Measurements from ENCODE around the gene MYMK. TPM values are rescaled to one million over a fixed set of nuclear protein-coding genes. Genes with fewer than 3 reads are reported as not detected.

MYMK gene
- total RNA-seq, 4 donors from 2014 or later: not detected

DNA sequence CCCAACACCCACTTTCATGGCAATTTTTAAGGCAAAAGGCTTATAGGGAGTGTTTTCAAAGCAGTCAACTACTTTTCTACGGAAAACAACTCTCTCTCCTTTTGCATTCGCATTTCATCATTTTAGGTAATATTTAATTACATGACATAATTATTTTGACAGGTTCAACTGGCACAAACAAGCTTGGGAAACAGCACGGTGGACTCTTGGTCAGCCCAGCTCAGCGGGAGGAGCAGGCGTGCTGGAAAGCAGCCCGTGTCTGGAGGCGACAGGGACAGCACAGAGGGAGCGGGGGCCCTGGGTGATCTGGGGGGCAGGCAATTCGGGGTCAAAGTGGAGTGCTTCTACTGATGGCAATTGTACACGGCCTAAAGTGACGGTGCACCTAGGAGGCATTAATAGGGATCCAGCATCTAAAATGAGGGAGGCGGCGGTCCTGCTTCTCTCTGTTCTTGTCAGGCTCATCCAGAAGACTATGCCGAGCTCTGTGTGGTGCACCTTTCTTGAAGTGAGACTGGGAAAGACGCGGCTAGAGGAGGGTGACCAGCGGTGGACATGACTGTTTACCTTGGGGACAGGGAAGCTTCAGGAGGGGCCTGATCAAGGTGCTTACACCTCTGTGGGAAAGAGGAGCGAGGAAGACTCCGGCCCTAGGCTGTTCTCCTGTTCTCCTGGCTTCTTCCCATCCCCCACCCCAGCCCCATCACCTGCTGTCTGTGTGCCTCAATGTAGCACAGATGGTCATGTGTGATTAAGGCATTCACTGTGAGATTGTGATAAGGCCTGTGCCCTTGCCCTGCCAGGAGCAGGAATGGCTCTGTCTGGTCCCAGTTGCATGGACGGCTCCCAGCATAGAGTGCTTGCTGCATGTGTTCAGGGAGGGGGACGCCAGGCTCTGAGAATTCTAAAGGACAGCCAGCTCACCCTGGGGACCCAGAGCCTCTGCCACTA, 3.4 kb downstream of the MYMK start:
- H3K4me1 ChIP-seq: no peaks in the 10 kb centered on the region
- ATAC-seq: no peak
- no peaks in the 10 kb centered on the region for H3K36me3 ChIP-seq
- H3K4me3 ChIP-seq: no peak overlapping the region
- in situ Hi-C loops (cut with MboI; ENCODE audit: low sequenced_read_pairs in 4 of 4): no loop called here
- intact Hi-C loops (cut with DNase I; ENCODE audit: low total_unique reads): no loop called here
- TF ChIP-seq, protein P1, sequence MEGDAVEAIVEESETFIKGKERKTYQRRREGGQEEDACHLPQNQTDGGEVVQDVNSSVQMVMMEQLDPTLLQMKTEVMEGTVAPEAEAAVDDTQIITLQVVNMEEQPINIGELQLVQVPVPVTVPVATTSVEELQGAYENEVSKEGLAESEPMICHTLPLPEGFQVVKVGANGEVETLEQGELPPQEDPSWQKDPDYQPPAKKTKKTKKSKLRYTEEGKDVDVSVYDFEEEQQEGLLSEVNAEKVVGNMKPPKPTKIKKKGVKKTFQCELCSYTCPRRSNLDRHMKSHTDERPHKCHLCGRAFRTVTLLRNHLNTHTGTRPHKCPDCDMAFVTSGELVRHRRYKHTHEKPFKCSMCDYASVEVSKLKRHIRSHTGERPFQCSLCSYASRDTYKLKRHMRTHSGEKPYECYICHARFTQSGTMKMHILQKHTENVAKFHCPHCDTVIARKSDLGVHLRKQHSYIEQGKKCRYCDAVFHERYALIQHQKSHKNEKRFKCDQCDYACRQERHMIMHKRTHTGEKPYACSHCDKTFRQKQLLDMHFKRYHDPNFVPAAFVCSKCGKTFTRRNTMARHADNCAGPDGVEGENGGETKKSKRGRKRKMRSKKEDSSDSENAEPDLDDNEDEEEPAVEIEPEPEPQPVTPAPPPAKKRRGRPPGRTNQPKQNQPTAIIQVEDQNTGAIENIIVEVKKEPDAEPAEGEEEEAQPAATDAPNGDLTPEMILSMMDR (IDR thresholded peaks at IDR 0.05 in 4 of 5, conservative IDR thresholded peaks at IDR 0.05 in 1 of 5): no peak
- no peak for TF ChIP-seq POLR2A (IDR thresholded peaks at IDR 0.05)
- H3K27me3 ChIP-seq: peaks cover 0 to 2% (median 0%) of the 10 kb centered on the region in 3 donors
- no peak overlapping the region for H3K27ac ChIP-seq
- no peaks in the 10 kb centered on the region for H3K9me3 ChIP-seq
- DNase-seq: no peak

DNA sequence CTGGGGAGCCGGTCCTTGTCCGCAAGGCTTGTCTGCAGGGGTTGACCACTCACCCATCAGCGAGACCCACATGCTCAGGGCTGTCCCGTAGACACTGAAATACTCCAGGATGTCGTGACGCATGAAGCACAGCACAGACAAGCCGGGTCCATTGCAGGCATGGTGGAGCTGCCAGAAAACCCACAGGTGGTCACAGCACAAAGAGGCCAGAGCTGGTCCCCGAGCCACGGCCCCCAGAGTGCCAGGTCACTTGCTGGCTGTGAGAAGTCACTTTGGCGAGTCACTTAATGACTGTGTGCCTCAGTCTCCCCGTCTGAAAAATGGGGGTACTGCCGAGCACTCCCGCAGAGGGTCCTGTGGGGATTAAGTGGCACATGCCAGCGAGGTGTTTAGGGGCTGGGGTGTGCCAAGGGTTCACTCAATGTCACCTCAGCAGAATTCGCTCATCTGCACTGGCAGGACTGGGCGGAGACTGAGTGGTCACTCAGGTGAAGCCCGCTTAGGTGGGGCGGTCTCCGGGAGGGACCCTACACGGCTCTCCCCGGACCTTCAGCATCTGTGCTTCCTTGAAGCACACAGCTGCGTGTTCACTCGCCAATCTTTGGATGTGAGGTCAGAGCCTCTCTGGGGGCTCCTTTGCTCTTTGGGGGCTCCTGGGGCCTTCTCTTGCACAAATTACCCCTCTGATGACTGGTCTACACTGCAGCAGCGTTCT, 4.5 kb downstream of the MYMK start:
- H3K9me3 ChIP-seq: no peaks in the 10 kb centered on the region
- H3K4me3 ChIP-seq: no peak overlapping the region
- no peaks in the 10 kb centered on the region for H3K4me1 ChIP-seq
- DNase-seq: no peak
- no peak for ATAC-seq
- no peak for TF ChIP-seq POLR2A (IDR thresholded peaks at IDR 0.05)
- TF ChIP-seq, protein P1 (IDR thresholded peaks at IDR 0.05 in 4 of 5, conservative IDR thresholded peaks at IDR 0.05 in 1 of 5): no peak
- in situ Hi-C loops (cut with MboI; ENCODE audit: low sequenced_read_pairs in 4 of 4) (no loop called here), intact Hi-C loops (cut with DNase I; ENCODE audit: low total_unique reads) (no loop called here)
- no peaks in the 10 kb centered on the region for H3K36me3 ChIP-seq
- no peaks in the 10 kb centered on the region for H3K27me3 ChIP-seq
- no peak overlapping the region for H3K27ac ChIP-seq

DNA sequence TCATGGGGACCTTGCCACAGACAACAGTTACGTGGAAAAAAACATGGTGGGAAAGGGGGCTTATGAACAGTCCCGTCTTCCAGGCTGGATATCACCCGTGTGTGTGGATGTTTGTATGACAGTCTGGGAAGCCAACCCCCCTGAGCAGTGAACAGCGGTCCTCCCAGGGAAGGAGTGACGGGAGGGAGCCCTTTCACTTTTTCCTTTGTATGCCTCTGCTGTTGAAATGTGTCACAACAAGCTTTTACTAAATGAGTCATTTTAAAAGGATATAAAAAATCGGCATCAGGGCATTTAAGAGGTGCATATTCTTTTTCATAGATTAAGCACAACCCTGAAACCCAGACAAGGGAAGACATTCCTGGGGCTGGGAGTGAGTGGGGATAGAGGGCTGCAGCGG, 5.1 kb downstream of the MYMK start:
- H3K9me3 ChIP-seq: no peaks in the 10 kb centered on the region
- H3K27me3 ChIP-seq: no peaks in the 10 kb centered on the region
- intact Hi-C loops (cut with DNase I; ENCODE audit: low total_unique reads): no loop called here
- in situ Hi-C loops (cut with MboI; ENCODE audit: low sequenced_read_pairs in 4 of 4): no loop called here
- no peaks in the 10 kb centered on the region for H3K4me1 ChIP-seq
- no peak overlapping the region for H3K4me3 ChIP-seq
- no peak for ATAC-seq
- no peak for DNase-seq
- TF ChIP-seq, protein P1 (IDR thresholded peaks at IDR 0.05 in 4 of 5, conservative IDR thresholded peaks at IDR 0.05 in 1 of 5): no peak
- TF ChIP-seq POLR2A (IDR thresholded peaks at IDR 0.05): no peak
- no peak overlapping the region for H3K27ac ChIP-seq
- H3K36me3 ChIP-seq: no peaks in the 10 kb centered on the region

DNA sequence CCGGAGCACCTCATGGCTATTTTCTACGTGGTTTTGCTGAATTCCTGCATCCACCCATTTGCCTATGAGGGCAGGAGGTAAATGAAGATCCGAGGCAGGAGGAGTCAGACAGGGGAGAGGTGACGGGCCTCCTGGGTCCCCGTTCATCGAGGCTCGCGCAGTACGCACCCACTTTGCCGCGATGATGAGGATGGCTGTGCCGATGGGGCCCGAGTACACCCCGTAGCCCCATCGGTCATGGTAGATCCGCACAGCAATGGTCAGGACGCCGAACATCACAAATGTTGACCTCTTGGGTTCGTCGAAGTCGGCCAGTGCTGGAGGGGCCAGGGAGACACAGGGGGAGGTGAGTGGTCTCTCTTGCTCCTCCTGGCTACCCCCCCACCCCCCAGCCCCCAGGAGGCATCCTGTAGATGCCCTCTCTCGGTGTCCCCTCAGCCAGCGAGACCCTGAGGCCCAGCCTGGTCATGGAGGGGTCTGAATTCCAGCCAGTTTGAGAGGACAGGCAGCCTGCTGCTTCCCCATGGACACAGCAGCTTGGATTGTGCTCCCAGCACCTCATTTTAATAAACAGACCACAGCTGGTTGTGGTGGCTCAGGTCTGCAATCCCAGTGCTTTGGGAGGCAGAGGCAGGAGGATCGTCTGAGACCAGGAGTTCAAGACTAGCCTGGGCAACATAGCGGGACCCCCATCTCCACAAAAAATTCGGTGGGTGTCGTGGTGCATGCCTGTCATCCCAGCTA, 5.9 kb downstream of the MYMK start:
- no peak for DNase-seq
- Histone ChIP-seq H3K4me1 (no peaks in the 10 kb centered on the region), H3K27me3 (no peaks in the 10 kb centered on the region), H3K4me3 (no peak overlapping the region), H3K27ac (no peak overlapping the region), H3K36me3 (no peaks in the 10 kb centered on the region), H3K9me3 (no peaks in the 10 kb centered on the region)
- no peak for ATAC-seq
- in situ Hi-C loops (cut with MboI; ENCODE audit: low sequenced_read_pairs in 4 of 4) (no loop called here), intact Hi-C loops (cut with DNase I; ENCODE audit: low total_unique reads) (no loop called here)
- TF ChIP-seq, protein P1 (IDR thresholded peaks at IDR 0.05 in 4 of 5, conservative IDR thresholded peaks at IDR 0.05 in 1 of 5): no peak
- no peak for TF ChIP-seq POLR2A (IDR thresholded peaks at IDR 0.05)
